ENCODE measurements around the gene HDAC4.

HDAC4 gene

GRCh38 chr2:239431536-239431935, 30.7 kb upstream of the HDAC4 start:
- Histone ChIP-seq H2AFZ (ENCODE audit: insufficient read depth, low read length, poor library complexity) (no peak overlapping the region), H3K36me3 (ENCODE audit: control insufficient read depth in 1 of 2, insufficient read depth in 2 of 2, low read length in 2 of 2) (no peaks in the 10 kb centered on the region), H3K9ac (ENCODE audit: low read length) (no peak overlapping the region), H2BK5ac (ENCODE audit: low read depth, low read length, poor library complexity) (no peak overlapping the region), H3K23ac (ENCODE audit: low read length) (no peak overlapping the region), H3K27ac (ENCODE audit: low read depth, low read length) (no peak overlapping the region), H4K91ac (ENCODE audit: low read depth, low read length) (no peak overlapping the region), H3K4me3 (ENCODE audit: low read depth, low read length) (no peak overlapping the region), H3K4ac (ENCODE audit: low read depth, low read length) (no peak overlapping the region), H3K9me3 (ENCODE audit: insufficient read depth, low read depth, low read length) (no peaks in the 10 kb centered on the region), H2AK5ac (ENCODE audit: low read length) (no peak overlapping the region), H3K14ac (ENCODE audit: low read length) (no peak overlapping the region), H2BK120ac (ENCODE audit: insufficient read depth, low read length, poor library complexity) (no peak overlapping the region), H3K79me1 (ENCODE audit: low read length) (no peaks in the 10 kb centered on the region), H4K8ac (ENCODE audit: low read depth, low read length) (no peak overlapping the region), H3K79me2 (ENCODE audit: control insufficient read depth, insufficient read depth, low read length, poor library complexity) (no peaks in the 10 kb centered on the region), H3K27me3 (ENCODE audit: insufficient read depth, low read length) (no peaks in the 10 kb centered on the region), H3K4me2 (ENCODE audit: low read length) (no peak overlapping the region), H4K12ac (ENCODE audit: low read depth, low read length) (no peak overlapping the region), H3K18ac (ENCODE audit: low read length) (no peak overlapping the region), H3K4me1 (ENCODE audit: control insufficient read depth in 1 of 2, insufficient read depth in 2 of 2, low read length in 2 of 2) (no peaks in the 10 kb centered on the region), H2BK12ac (ENCODE audit: low read length) (no peak overlapping the region)
- WGBS (ENCODE audit: extremely low coverage, insufficient coverage, insufficient read length): no CpG with 5 or more reads among the region's 5 CpGs
- DNase-seq: no peak

GRCh38 chr2:239429473-239430350, 28.9 kb upstream of the HDAC4 start:
- Histone ChIP-seq H3K18ac (ENCODE audit: low read length) (no peak overlapping the region), H3K27me3 (ENCODE audit: insufficient read depth, low read length) (no peaks in the 10 kb centered on the region), H3K36me3 (ENCODE audit: control insufficient read depth in 1 of 2, insufficient read depth in 2 of 2, low read length in 2 of 2) (no peaks in the 10 kb centered on the region), H3K4me2 (ENCODE audit: low read length) (no peak overlapping the region), H3K4me3 (ENCODE audit: low read depth, low read length) (no peak overlapping the region), H2BK5ac (ENCODE audit: low read depth, low read length, poor library complexity) (no peak overlapping the region), H3K9me3 (ENCODE audit: insufficient read depth, low read depth, low read length) (no peaks in the 10 kb centered on the region), H3K4me1 (ENCODE audit: control insufficient read depth in 1 of 2, insufficient read depth in 2 of 2, low read length in 2 of 2) (no peaks in the 10 kb centered on the region), H4K8ac (ENCODE audit: low read depth, low read length) (no peak overlapping the region), H3K4ac (ENCODE audit: low read depth, low read length) (no peak overlapping the region), H3K79me2 (ENCODE audit: control insufficient read depth, insufficient read depth, low read length, poor library complexity) (no peaks in the 10 kb centered on the region), H4K12ac (ENCODE audit: low read depth, low read length) (no peak overlapping the region), H3K23ac (ENCODE audit: low read length) (no peak overlapping the region), H3K79me1 (ENCODE audit: low read length) (no peaks in the 10 kb centered on the region), H3K9ac (ENCODE audit: low read length) (no peak overlapping the region), H4K91ac (ENCODE audit: low read depth, low read length) (no peak overlapping the region), H2AFZ (ENCODE audit: insufficient read depth, low read length, poor library complexity) (no peak overlapping the region), H2BK120ac (ENCODE audit: insufficient read depth, low read length, poor library complexity) (no peak overlapping the region), H3K27ac (ENCODE audit: low read depth, low read length) (no peak overlapping the region), H2AK5ac (ENCODE audit: low read length) (no peak overlapping the region), H3K14ac (ENCODE audit: low read length) (no peak overlapping the region), H2BK12ac (ENCODE audit: low read length) (no peak overlapping the region)
- DNase-seq: no peak
- WGBS (ENCODE audit: extremely low coverage, insufficient coverage, insufficient read length): no CpG with 5 or more reads among the region's 12 CpGs

- no peak overlapping the region for H3K4me2 ChIP-seq (ENCODE audit: low read length)
- H4K8ac ChIP-seq (ENCODE audit: low read depth, low read length): no peak overlapping the region
- H4K12ac ChIP-seq (ENCODE audit: low read depth, low read length): no peak overlapping the region
- H2AFZ ChIP-seq (ENCODE audit: insufficient read depth, low read length, poor library complexity): no peak overlapping the region
- no CpG with 5 or more reads among the region's 10 CpGs for WGBS (ENCODE audit: extremely low coverage, insufficient coverage, insufficient read length)
- no peak overlapping the region for H2BK120ac ChIP-seq (ENCODE audit: insufficient read depth, low read length, poor library complexity)
- no peak overlapping the region for H3K4ac ChIP-seq (ENCODE audit: low read depth, low read length)
- H2AK5ac ChIP-seq (ENCODE audit: low read length): no peak overlapping the region
- no peaks in the 10 kb centered on the region for H3K79me2 ChIP-seq (ENCODE audit: control insufficient read depth, insufficient read depth, low read length, poor library complexity)
- peaks cover 1% of the 10 kb centered on the region for H3K9me3 ChIP-seq (ENCODE audit: insufficient read depth, low read depth, low read length)
- H3K79me1 ChIP-seq (ENCODE audit: low read length): no peaks in the 10 kb centered on the region
- H3K9ac ChIP-seq (ENCODE audit: low read length): no peak overlapping the region
- H4K91ac ChIP-seq (ENCODE audit: low read depth, low read length): no peak overlapping the region
- no peak overlapping the region for H3K18ac ChIP-seq (ENCODE audit: low read length)
- no peak overlapping the region for H3K14ac ChIP-seq (ENCODE audit: low read length)
- no peaks in the 10 kb centered on the region for H3K4me1 ChIP-seq (ENCODE audit: control insufficient read depth in 1 of 2, insufficient read depth in 2 of 2, low read length in 2 of 2)
- no peak overlapping the region for H2BK12ac ChIP-seq (ENCODE audit: low read length)
- no peak overlapping the region for H3K27ac ChIP-seq (ENCODE audit: low read depth, low read length)
- no peaks in the 10 kb centered on the region for H3K27me3 ChIP-seq (ENCODE audit: insufficient read depth, low read length)
- no peak overlapping the region for H2BK5ac ChIP-seq (ENCODE audit: low read depth, low read length, poor library complexity)
- H3K23ac ChIP-seq (ENCODE audit: low read length): no peak overlapping the region
- H3K4me3 ChIP-seq (ENCODE audit: low read depth, low read length): no peak overlapping the region
- no peaks in the 10 kb centered on the region for H3K36me3 ChIP-seq (ENCODE audit: control insufficient read depth in 1 of 2, insufficient read depth in 2 of 2, low read length in 2 of 2)
- DNase-seq: no peak
Measured at GRCh38 chr2:239425631-239426030, 24.8 kb upstream of the HDAC4 start.

- Histone ChIP-seq H3K27me3 (ENCODE audit: insufficient read depth, low read length) (no peaks in the 10 kb centered on the region), H2BK120ac (ENCODE audit: insufficient read depth, low read length, poor library complexity) (no peak overlapping the region), H2AFZ (ENCODE audit: insufficient read depth, low read length, poor library complexity) (no peak overlapping the region), H3K23ac (ENCODE audit: low read length) (no peak overlapping the region), H3K9me3 (ENCODE audit: insufficient read depth, low read depth, low read length) (peaks cover 2% of the 10 kb centered on the region), H4K8ac (ENCODE audit: low read depth, low read length) (no peak overlapping the region), H2BK12ac (ENCODE audit: low read length) (no peak overlapping the region), H3K9ac (ENCODE audit: low read length) (no peak overlapping the region), H3K79me1 (ENCODE audit: low read length) (no peaks in the 10 kb centered on the region), H3K4me3 (ENCODE audit: low read depth, low read length) (no peak overlapping the region), H4K91ac (ENCODE audit: low read depth, low read length) (no peak overlapping the region), H3K79me2 (ENCODE audit: control insufficient read depth, insufficient read depth, low read length, poor library complexity) (no peaks in the 10 kb centered on the region), H2BK5ac (ENCODE audit: low read depth, low read length, poor library complexity) (no peak overlapping the region), H4K12ac (ENCODE audit: low read depth, low read length) (no peak overlapping the region), H2AK5ac (ENCODE audit: low read length) (no peak overlapping the region), H3K14ac (ENCODE audit: low read length) (no peak overlapping the region), H3K4ac (ENCODE audit: low read depth, low read length) (no peak overlapping the region), H3K27ac (ENCODE audit: low read depth, low read length) (no peak overlapping the region), H3K4me2 (ENCODE audit: low read length) (no peak overlapping the region), H3K36me3 (ENCODE audit: control insufficient read depth in 1 of 2, insufficient read depth in 2 of 2, low read length in 2 of 2) (no peaks in the 10 kb centered on the region), H3K4me1 (ENCODE audit: control insufficient read depth in 1 of 2, insufficient read depth in 2 of 2, low read length in 2 of 2) (no peaks in the 10 kb centered on the region), H3K18ac (ENCODE audit: low read length) (no peak overlapping the region)
- no peak for DNase-seq
- WGBS (ENCODE audit: extremely low coverage, insufficient coverage, insufficient read length): no CpG with 5 or more reads among the region's 11 CpGs
Measured at GRCh38 chr2:239424337-239425045, 23.7 kb upstream of the HDAC4 start.
